ENCODE results near the gene KRT73. TPM values are rescaled to one million over a fixed set of nuclear protein-coding genes. Genes with fewer than 3 reads are reported as not detected.

The KRT73 gene
- total RNA-seq, 3 donors from 2014 or later, result not detected

DNA sequence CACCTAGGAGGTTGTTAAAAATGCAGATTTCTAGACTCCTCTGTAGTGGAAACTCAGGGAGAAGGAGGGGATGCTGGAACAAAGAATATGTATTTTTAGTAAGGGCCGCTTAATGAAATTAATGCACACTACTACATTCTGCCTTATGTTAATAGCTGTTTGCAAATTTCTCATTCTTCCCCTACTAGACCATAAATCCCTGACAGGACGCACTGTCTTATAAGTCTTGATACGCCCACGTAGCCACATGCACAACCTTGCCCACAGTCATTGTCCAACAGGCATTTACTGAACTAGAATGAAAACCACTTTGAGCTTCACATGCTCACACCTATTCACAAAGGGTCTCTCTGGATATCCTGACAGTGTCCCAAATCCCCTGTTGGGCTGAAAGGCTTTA is 23.1 kb upstream of the KRT73 start:
- intact Hi-C loops (cut with DNase I; ENCODE audit: low total_unique reads), result no loop called here

DNA sequence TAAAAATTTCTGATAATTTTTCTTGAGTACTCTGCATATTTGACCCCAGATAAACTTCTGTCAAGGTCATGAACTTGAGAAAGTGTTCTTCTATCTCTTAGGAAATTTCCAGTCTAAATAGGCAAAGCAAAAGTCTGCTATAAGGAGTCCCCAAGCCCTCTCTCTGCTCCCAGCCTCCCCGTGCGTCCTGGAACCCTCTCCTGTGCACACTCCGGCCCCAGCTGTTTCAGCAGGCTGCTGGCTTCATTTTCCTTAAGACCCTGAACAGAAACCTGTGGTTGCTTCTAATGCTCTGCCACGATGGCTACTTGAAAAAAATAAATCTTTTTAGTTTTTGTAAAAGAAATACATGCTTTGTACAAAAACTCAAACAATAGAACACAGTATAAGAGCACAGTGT is 18.9 kb upstream of the KRT73 start:
- no peak overlapping the region for H3K4me3 ChIP-seq
- intact Hi-C loops (cut with DNase I; ENCODE audit: low total_unique reads), result no loop called here
- no peaks in the 10 kb centered on the region for H3K4me1 ChIP-seq
- H3K36me3 ChIP-seq, result no peaks in the 10 kb centered on the region
- no peak for DNase-seq (ENCODE audit: low spot score in 2 of 2)
- H3K27me3 ChIP-seq, result no peaks in the 10 kb centered on the region
- H3K27ac ChIP-seq, result no peak overlapping the region
- no peaks in the 10 kb centered on the region for H3K9me3 ChIP-seq
- TF ChIP-seq POLR2A (IDR thresholded peaks at IDR 0.05) (no peak), POLR2AphosphoS5 (IDR thresholded peaks at IDR 0.05) (no peak)
- TF ChIP-seq, protein P1, sequence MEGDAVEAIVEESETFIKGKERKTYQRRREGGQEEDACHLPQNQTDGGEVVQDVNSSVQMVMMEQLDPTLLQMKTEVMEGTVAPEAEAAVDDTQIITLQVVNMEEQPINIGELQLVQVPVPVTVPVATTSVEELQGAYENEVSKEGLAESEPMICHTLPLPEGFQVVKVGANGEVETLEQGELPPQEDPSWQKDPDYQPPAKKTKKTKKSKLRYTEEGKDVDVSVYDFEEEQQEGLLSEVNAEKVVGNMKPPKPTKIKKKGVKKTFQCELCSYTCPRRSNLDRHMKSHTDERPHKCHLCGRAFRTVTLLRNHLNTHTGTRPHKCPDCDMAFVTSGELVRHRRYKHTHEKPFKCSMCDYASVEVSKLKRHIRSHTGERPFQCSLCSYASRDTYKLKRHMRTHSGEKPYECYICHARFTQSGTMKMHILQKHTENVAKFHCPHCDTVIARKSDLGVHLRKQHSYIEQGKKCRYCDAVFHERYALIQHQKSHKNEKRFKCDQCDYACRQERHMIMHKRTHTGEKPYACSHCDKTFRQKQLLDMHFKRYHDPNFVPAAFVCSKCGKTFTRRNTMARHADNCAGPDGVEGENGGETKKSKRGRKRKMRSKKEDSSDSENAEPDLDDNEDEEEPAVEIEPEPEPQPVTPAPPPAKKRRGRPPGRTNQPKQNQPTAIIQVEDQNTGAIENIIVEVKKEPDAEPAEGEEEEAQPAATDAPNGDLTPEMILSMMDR (IDR thresholded peaks at IDR 0.05), result no peak

More for the DNA sequence above, 23.1 kb upstream of the KRT73 start:
- no peaks in the 10 kb centered on the region for H3K27me3 ChIP-seq
- TF ChIP-seq POLR2AphosphoS5 (IDR thresholded peaks at IDR 0.05) (no peak), POLR2A (IDR thresholded peaks at IDR 0.05) (no peak)
- TF ChIP-seq, protein P1 (IDR thresholded peaks at IDR 0.05), result no peak
- H3K9me3 ChIP-seq, result no peaks in the 10 kb centered on the region
- DNase-seq (ENCODE audit: low spot score in 2 of 2), result peak in 1 of 2 donors; percentile 6
- no peak overlapping the region for H3K27ac ChIP-seq
- H3K4me1 ChIP-seq, result no peaks in the 10 kb centered on the region
- no peaks in the 10 kb centered on the region for H3K36me3 ChIP-seq
- no peak overlapping the region for H3K4me3 ChIP-seq

DNA sequence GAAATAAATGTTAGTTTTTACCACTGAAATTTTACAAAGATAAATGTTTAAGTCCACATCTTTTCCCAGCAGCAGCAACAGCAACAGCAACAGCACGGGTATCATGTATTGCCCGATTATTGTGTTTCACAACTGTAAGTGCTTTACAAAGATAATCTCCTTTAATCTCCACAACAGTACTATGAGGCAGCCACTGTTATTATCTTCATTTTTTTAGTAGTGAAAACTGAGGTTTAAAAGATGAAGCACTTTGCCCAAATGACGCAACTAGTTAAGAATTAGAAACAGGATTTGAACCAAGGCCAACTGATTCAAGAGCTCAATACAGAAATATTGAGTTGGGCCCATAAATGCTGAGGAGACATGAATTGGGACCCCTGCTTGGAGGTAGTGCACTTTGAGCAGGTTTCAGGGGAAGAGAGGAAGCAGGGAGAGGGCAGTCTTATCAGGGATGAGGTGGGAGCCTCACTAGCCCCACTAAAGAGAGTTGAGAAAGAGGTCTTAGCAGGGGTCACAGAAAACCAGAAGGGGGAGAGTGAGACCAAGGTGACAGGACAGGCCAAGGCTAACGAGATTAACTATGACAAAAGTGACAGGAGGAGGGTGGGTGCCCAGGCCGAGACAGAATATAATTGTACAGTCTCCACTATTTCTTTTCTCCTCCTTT is 18.4 kb upstream of the KRT73 start:
- TF ChIP-seq, protein P1 (IDR thresholded peaks at IDR 0.05), result no peak
- no peak for TF ChIP-seq POLR2A (IDR thresholded peaks at IDR 0.05)
- TF ChIP-seq POLR2AphosphoS5 (IDR thresholded peaks at IDR 0.05), result no peak
- no peaks in the 10 kb centered on the region for H3K4me1 ChIP-seq
- intact Hi-C loops (cut with DNase I; ENCODE audit: low total_unique reads), result no loop called here
- H3K9me3 ChIP-seq, result no peaks in the 10 kb centered on the region
- H3K36me3 ChIP-seq, result no peaks in the 10 kb centered on the region
- no peak overlapping the region for H3K4me3 ChIP-seq
- H3K27me3 ChIP-seq, result no peaks in the 10 kb centered on the region
- H3K27ac ChIP-seq, result no peak overlapping the region
- peak in 1 of 2 donors; percentile 7 for DNase-seq (ENCODE audit: low spot score in 2 of 2)

DNA sequence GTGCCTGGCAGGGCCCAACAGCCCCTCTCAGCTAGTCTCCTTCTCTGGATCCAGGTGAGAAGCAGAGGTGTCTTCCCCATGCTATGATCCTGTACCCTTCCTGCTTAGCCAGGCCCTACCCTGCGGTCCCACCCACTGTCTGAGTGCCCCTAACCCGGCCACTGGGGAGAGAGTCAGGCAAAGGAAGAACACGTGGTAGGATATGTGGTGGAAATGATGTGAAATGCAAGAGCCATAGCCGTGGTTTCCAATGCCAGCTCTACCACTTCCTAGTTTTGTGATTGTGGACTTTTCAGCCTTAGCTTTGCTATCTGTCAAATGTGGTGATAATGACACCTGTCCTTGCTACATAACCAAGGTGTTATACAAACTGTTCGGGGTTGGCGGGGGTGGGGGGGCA is 17.8 kb upstream of the KRT73 start:
- no peaks in the 10 kb centered on the region for H3K4me1 ChIP-seq
- H3K27me3 ChIP-seq, result no peaks in the 10 kb centered on the region
- no peaks in the 10 kb centered on the region for H3K36me3 ChIP-seq
- no peak overlapping the region for H3K27ac ChIP-seq
- peak in 1 of 2 donors; percentile 7 for DNase-seq (ENCODE audit: low spot score in 2 of 2)
- no peak overlapping the region for H3K4me3 ChIP-seq
- H3K9me3 ChIP-seq, result no peaks in the 10 kb centered on the region
- TF ChIP-seq, protein P1 (IDR thresholded peaks at IDR 0.05), result no peak
- no peak for TF ChIP-seq POLR2A (IDR thresholded peaks at IDR 0.05)
- TF ChIP-seq POLR2AphosphoS5 (IDR thresholded peaks at IDR 0.05), result no peak
- intact Hi-C loops (cut with DNase I; ENCODE audit: low total_unique reads), result no loop called here

DNA sequence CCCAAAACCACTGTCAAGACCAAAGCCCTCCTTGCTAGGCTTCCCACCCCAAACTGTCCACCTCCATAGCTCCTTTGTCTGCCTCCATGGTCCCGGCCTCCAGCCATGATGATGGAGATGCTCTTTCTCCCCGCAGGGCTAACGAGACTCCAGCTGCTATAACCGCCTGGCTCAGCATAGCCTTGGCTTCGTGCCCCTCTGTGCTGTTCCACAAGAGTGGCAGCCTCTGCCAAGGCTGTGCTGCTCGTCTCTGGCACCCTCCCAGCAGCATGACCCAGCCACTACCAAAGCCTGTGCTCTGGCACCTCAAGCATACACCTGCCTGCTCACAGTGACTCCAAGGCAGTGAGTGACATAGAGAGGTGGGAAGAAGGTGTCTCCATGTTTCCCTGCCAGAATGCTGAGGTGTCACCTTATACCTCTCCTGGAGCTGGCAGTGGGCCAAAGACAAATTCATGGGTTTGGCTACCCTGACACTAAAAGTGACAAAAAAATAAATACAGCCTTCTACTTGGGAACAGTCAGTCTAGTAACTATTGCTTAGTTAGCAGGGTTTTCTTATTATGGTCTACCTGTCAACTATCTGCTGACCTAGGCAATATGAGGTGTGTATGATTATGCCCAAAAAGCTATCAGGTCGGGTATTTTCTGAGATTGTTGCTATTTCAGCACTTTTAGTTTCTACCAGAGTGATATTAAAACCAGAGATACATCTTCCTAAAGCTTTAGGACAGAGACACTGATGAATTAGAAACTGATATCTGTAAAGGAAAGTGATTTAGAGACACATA is 16.1 kb upstream of the KRT73 start:
- intact Hi-C loops (cut with DNase I; ENCODE audit: low total_unique reads), result no loop called here
- TF ChIP-seq, protein P1 (IDR thresholded peaks at IDR 0.05), result no peak
- TF ChIP-seq POLR2AphosphoS5 (IDR thresholded peaks at IDR 0.05) (no peak), POLR2A (IDR thresholded peaks at IDR 0.05) (no peak)
- DNase-seq (ENCODE audit: low spot score in 2 of 2), result peak; percentile 57 to 73
- H3K9me3 ChIP-seq, result no peaks in the 10 kb centered on the region
- no peaks in the 10 kb centered on the region for H3K4me1 ChIP-seq
- H3K27me3 ChIP-seq, result no peaks in the 10 kb centered on the region
- no peak overlapping the region for H3K27ac ChIP-seq
- no peak overlapping the region for H3K4me3 ChIP-seq
- no peaks in the 10 kb centered on the region for H3K36me3 ChIP-seq
